CD4-positive, alpha-beta T cell (primary cell): Measurements from ENCODE around the gene TCTA. TPM values are rescaled to one million over a fixed set of nuclear protein-coding genes. Genes with fewer than 3 reads are reported as not detected.

Experiments
- ATAC-seq: fragments of 200-7000 bp; cut with Tn5 transposase; one replicate; pipeline ENCODE4 v1.10.0; 2022; ENCODE audit warnings: mild to moderate bottlenecking; ENCODE audit not compliant: poor library complexity
- CTCF ChIA-PET: fragments of 350-600 bp; sonication (Branson Sonifier 250); formaldehyde crosslinking; loops from one replicate; lab custom pipeline; 2021; ENCODE audit warnings: antibody characterized with exemption, inconsistent platforms; lab: Charles Lee
- POLR2A ChIA-PET: fragments of 350-600 bp; sonication (Branson Sonifier 250); formaldehyde crosslinking; loops from one replicate; lab custom pipeline; 2021; ENCODE audit warnings: antibody characterized with exemption, inconsistent platforms; lab: Charles Lee
- DNase-seq, 14 experiments: peaks; one replicate each; pipeline ENCODE4 v3.0.0-alpha.2; 2013 to 2020; ENCODE audit warnings: mixed read lengths in 2 of 14
- H3K27ac ChIP-seq, 2 donors: one replicate each; pipeline versions ENCODE4 v1.5.1 to v1.7.0; 2013; ENCODE audit warnings: low read length in 2 of 2, low read depth in 1 of 2, mild to moderate bottlenecking in 1 of 2
- H3K27me3 ChIP-seq, 2 experiments: 1 replicate in 1 of 2; 2 replicates in 1 of 2; pipeline versions ENCODE4 v1.6.1 to v1.7.0; 2013; ENCODE audit warnings: low read length in 2 of 2, control low read depth in 1 of 2, mild to moderate bottlenecking in 1 of 2, moderate library complexity in 1 of 2; ENCODE audit not compliant: insufficient read depth in 2 of 2, control insufficient read depth in 1 of 2
- H3K36me3 ChIP-seq: one replicate; pipeline ENCODE4 v1.6.1; 2013; ENCODE audit warnings: low read length, control low read depth; ENCODE audit not compliant: insufficient read depth
- H3K4me1 ChIP-seq: one replicate; pipeline ENCODE4 v1.6.1; 2013; ENCODE audit warnings: low read length, control low read depth; ENCODE audit not compliant: insufficient read depth
- H3K4me3 ChIP-seq: one replicate; pipeline ENCODE4 v1.5.1; 2013; ENCODE audit warnings: mild to moderate bottlenecking, low read length, moderate library complexity
- H3K9me3 ChIP-seq, 2 experiments: 1 replicate in 1 of 2; 2 replicates in 1 of 2; pipeline versions ENCODE4 v1.6.1 to v1.7.0; 2013; ENCODE audit warnings: low read length in 2 of 2, mild to moderate bottlenecking in 2 of 2, control low read depth in 1 of 2, moderate library complexity in 1 of 2; ENCODE audit not compliant: control insufficient read depth in 1 of 2, insufficient read depth in 1 of 2
- H3K27ac Mint-ChIP-seq: one replicate; pipeline ENCODE4 v1.8.0; 2020; ENCODE audit warnings: mixed read lengths
- H3K27me3 Mint-ChIP-seq: one replicate; pipeline ENCODE4 v1.8.0; 2021; ENCODE audit warnings: mixed read lengths
- H3K36me3 Mint-ChIP-seq: one replicate; pipeline ENCODE4 v1.8.0; 2021; ENCODE audit warnings: low read depth, mixed read lengths
- H3K4me1 Mint-ChIP-seq: one replicate; pipeline ENCODE4 v1.8.0; 2021; ENCODE audit warnings: low read depth, mixed read lengths
- H3K4me3 Mint-ChIP-seq: one replicate; pipeline ENCODE4 v1.8.0; 2020; ENCODE audit warnings: mild to moderate bottlenecking, mixed read lengths
- H3K9me3 Mint-ChIP-seq: one replicate; pipeline ENCODE4 v1.8.0; 2020; ENCODE audit warnings: mixed read lengths
- intact Hi-C, 2 experiments: fragments of 100-400 bp; cut with DNase I in 1 of 2; cut with micrococcal nuclease in 1 of 2; formaldehyde crosslinking; loops; one replicate each; pipeline versions ENCODE4 v1.15.1 to v1.9.0; 2023 to 2025; cut with DNase I, micrococcal nuclease
- total RNA-seq, 174 experiments: library from RNA in 2 of 174; stranded (reverse) in 2 of 174; gene quantifications; one replicate each; pipeline ENCODE4 v1.2.3 and lab custom pipeline; 2021 to 2026
- TF ChIP-seq, protein P1 (sequence below): fragments of 200-600 bp; IDR thresholded peaks from one replicate; pipeline ENCODE4 v1.8.0; 2022; ENCODE audit warnings: antibody characterized with exemption, mild to moderate bottlenecking

Gene TCTA
- total RNA-seq, 2 experiments from 2014 or later: 21.4 to 22.0 TPM

DNA sequence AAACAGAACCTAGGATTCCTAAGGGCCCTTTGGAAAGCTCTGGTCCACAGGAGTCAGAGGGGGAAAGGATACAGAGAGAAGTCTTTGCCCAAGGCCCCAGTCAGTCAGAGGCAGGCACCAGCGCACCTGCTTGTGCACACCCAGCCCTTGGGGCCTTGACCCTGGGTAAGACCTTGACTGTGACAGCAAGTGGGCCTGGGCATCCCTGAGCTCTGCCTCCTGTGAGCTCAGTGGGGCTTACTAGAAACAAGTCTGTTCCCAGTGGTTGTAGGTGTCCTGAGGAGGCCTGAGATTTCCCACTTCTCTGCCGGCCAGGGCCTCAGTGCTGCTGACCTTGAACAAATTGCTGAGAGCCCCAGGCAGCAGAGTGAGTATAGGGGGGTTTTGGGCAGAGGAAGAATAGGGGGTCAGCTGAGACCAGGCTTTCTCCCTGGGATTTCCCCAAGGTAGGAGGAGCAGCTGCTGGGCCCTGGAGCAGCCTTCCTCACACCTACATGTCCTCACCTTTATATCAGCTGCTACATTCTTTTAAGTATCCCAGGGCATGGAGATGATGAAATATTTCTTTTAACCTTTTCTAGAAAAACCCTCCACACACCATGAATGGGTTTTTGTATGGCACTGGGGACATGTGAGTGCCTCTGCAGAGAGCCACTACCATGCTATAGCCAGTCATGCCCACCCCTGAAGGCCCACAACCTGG, 48.1 kb downstream of the TCTA start:
- Histone ChIP-seq H3K9me3 (no peaks in the 10 kb centered on the region), H3K27ac (no peak overlapping the region), H3K36me3 (no peaks in the 10 kb centered on the region), H3K27me3 (no peaks in the 10 kb centered on the region), H3K4me3 (no peak overlapping the region), H3K4me1 (no peaks in the 10 kb centered on the region)
- H3K4me1 Mint-ChIP-seq: no peaks in the 10 kb centered on the region
- TF ChIP-seq, protein P1, sequence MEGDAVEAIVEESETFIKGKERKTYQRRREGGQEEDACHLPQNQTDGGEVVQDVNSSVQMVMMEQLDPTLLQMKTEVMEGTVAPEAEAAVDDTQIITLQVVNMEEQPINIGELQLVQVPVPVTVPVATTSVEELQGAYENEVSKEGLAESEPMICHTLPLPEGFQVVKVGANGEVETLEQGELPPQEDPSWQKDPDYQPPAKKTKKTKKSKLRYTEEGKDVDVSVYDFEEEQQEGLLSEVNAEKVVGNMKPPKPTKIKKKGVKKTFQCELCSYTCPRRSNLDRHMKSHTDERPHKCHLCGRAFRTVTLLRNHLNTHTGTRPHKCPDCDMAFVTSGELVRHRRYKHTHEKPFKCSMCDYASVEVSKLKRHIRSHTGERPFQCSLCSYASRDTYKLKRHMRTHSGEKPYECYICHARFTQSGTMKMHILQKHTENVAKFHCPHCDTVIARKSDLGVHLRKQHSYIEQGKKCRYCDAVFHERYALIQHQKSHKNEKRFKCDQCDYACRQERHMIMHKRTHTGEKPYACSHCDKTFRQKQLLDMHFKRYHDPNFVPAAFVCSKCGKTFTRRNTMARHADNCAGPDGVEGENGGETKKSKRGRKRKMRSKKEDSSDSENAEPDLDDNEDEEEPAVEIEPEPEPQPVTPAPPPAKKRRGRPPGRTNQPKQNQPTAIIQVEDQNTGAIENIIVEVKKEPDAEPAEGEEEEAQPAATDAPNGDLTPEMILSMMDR: no peak
- ChIA-PET CTCF (interaction anchor here (1.5 kb wide), 1 partner anchor 11 kb away, joined by 3 read pairs; no protein-coding TSS in a partner anchor), POLR2A (no interaction called here)
- DNase-seq: no peak
- no peaks in the 10 kb centered on the region for H3K9me3 Mint-ChIP-seq
- H3K27ac Mint-ChIP-seq: no peak overlapping the region
- H3K4me3 Mint-ChIP-seq: no peak overlapping the region
- H3K27me3 Mint-ChIP-seq: no peaks in the 10 kb centered on the region
- ATAC-seq: no peak
- H3K36me3 Mint-ChIP-seq: no peaks in the 10 kb centered on the region
- intact Hi-C loops: no loop called here

DNA sequence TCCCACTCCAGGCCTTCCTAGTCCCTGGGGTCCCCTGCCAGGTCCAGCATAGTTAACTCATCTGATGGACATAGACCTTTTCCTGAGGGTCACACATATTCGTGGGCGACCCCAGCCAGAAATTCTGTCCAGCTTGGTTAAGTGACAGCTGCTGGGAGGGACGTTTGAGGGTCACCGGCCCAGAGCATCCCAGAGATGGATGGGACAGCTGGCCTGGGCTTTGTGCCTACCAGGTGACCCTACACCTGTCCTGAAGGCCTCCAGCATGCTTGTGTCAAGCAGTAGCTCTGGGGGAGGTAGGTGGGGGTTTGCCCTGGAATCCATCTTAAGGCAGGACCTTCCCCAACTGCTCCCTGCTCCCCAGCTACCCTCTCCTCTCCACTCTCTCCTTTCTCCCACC, 48.7 kb downstream of the TCTA start:
- no peaks in the 10 kb centered on the region for H3K9me3 Mint-ChIP-seq
- TF ChIP-seq, protein P1: no peak
- Histone ChIP-seq H3K4me1 (no peaks in the 10 kb centered on the region), H3K4me3 (no peak overlapping the region), H3K27ac (no peak overlapping the region), H3K9me3 (no peaks in the 10 kb centered on the region), H3K36me3 (no peaks in the 10 kb centered on the region), H3K27me3 (no peaks in the 10 kb centered on the region)
- no peaks in the 10 kb centered on the region for H3K27me3 Mint-ChIP-seq
- intact Hi-C loops: no loop called here
- DNase-seq (no peak), ATAC-seq (no peak)
- no peak overlapping the region for H3K27ac Mint-ChIP-seq
- CTCF ChIA-PET: interaction anchor here (1.5 kb wide), 1 partner anchor 12 kb away, joined by 3 read pairs; no protein-coding TSS in a partner anchor
- H3K4me1 Mint-ChIP-seq: no peaks in the 10 kb centered on the region
- H3K36me3 Mint-ChIP-seq: no peaks in the 10 kb centered on the region
- POLR2A ChIA-PET: no interaction called here
- H3K4me3 Mint-ChIP-seq: no peak overlapping the region

GRCh38 chr3:49461443-49462171, 49.4 kb downstream of the TCTA start:
- H3K4me1 ChIP-seq: no peaks in the 10 kb centered on the region
- H3K4me3 Mint-ChIP-seq: no peak overlapping the region
- no peaks in the 10 kb centered on the region for H3K36me3 ChIP-seq
- no peaks in the 10 kb centered on the region for H3K36me3 Mint-ChIP-seq
- TF ChIP-seq, protein P1: no peak
- no peaks in the 10 kb centered on the region for H3K9me3 ChIP-seq
- no peaks in the 10 kb centered on the region for H3K27me3 ChIP-seq
- H3K4me1 Mint-ChIP-seq: no peaks in the 10 kb centered on the region
- no peak overlapping the region for H3K4me3 ChIP-seq
- no peak for ATAC-seq
- H3K27ac ChIP-seq: no peak overlapping the region
- ChIA-PET CTCF (no interaction called here), POLR2A (no interaction called here)
- H3K27ac Mint-ChIP-seq: no peak overlapping the region
- H3K9me3 Mint-ChIP-seq: no peaks in the 10 kb centered on the region
- DNase-seq: no peak
- H3K27me3 Mint-ChIP-seq: no peaks in the 10 kb centered on the region
- intact Hi-C loops: no loop called here
